ENCODE data around the gene UCK1.
"Not testable (repeated sequence)": the region's sequence is repeated elsewhere in the genome, so short reads cannot be mapped to it uniquely, and the experiment has no call there.

The UCK1 gene

GRCh38 chr9:131523451-131524435 lies 7.3 kb downstream of the UCK1 start:
- DNase-seq, result no peak

GRCh38 chr9:131523086-131523388 lies 8.0 kb downstream of the UCK1 start:
- no peak for DNase-seq

GRCh38 chr9:131522257-131523085 lies 8.6 kb downstream of the UCK1 start:
- DNase-seq, result no peak

GRCh38 chr9:131521822-131522221 lies 9.2 kb downstream of the UCK1 start:
- DNase-seq, result no peak

GRCh38 chr9:131521203-131521602 lies 9.9 kb downstream of the UCK1 start:
- no peak for DNase-seq

- DNase-seq, result no peak
Measured at GRCh38 chr9:131520503-131520902, 10.6 kb downstream of the UCK1 start.

GRCh38 chr9:131518553-131518952 lies 12.5 kb downstream of the UCK1 start:
- no peak for DNase-seq

- DNase-seq, result no peak
Measured at GRCh38 chr9:131517761-131518190, 13.3 kb downstream of the UCK1 start.

- no peak for DNase-seq
Measured at GRCh38 chr9:131516930-131517329, 14.1 kb downstream of the UCK1 start.

GRCh38 chr9:131516100-131516499 lies 15.0 kb downstream of the UCK1 start:
- no peak for DNase-seq

- not testable (repeated sequence) for DNase-seq
Measured at GRCh38 chr9:131515559-131516031, 15.5 kb downstream of the UCK1 start.

GRCh38 chr9:131513177-131513576 lies 17.9 kb downstream of the UCK1 start:
- no peak for DNase-seq

- no peak for DNase-seq
Measured at GRCh38 chr9:131511880-131512279, 19.2 kb downstream of the UCK1 start.

- no peak for DNase-seq
Measured at GRCh38 chr9:131511416-131511815, 19.6 kb downstream of the UCK1 start.

GRCh38 chr9:131505012-131505411 lies 26.1 kb downstream of the UCK1 start:
- no peak for DNase-seq

- no peak for DNase-seq
Measured at GRCh38 chr9:131503626-131504465, 27.2 kb downstream of the UCK1 start.

GRCh38 chr9:131502781-131503625 lies 28.1 kb downstream of the UCK1 start, which contains the start of gene POMT1:
Gene POMT1, plus strand, starts transcription at chr9:131502918. Its CDS starts 1,301 bp downstream, at chr9:131504219.
- DNase-seq, result peak; percentile 87 to 97 (median 95)

- DNase-seq, result peak in 1 of 3 experiments; percentile 42
Measured at GRCh38 chr9:131500939-131501541, 30.0 kb downstream of the UCK1 start.

- no peak for DNase-seq
Measured at GRCh38 chr9:131500377-131500776, 30.7 kb downstream of the UCK1 start.

- DNase-seq, result no peak
Measured at GRCh38 chr9:131499254-131499767, 31.8 kb downstream of the UCK1 start.

- no peak for DNase-seq
Measured at GRCh38 chr9:131496844-131497405, 34.1 kb downstream of the UCK1 start.

Data from NCI-H1417 (cell line).